ENCODE measurements around the gene ZNF708.

DNA sequence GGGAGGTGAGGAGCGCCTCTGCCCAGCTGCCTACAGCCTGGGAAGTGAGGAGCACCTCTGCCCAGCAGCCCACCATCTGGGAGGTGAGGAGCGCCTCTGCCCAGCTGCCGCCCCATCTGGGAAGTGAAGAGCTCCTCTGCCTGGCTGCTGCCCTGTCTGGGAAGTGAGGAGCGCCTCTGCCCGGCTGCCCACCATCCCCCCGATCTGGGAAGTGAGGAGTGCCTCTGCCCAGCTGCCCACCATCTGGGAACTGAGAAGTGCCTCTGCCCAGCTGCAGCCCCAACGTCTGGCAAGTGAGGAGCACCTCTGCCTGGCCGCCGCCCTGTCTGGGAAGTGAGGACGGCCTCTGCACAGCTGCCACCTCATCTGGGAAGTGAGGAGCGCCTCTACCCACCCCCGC lies 64.3 kb downstream of the ZNF708 start:
- no peak for TF ChIP-seq NR3C1 (CRISPR knock-in tag; conservative IDR thresholded peaks at IDR 0.05; ENCODE audit: low read depth)
- TF ChIP-seq, protein P1, sequence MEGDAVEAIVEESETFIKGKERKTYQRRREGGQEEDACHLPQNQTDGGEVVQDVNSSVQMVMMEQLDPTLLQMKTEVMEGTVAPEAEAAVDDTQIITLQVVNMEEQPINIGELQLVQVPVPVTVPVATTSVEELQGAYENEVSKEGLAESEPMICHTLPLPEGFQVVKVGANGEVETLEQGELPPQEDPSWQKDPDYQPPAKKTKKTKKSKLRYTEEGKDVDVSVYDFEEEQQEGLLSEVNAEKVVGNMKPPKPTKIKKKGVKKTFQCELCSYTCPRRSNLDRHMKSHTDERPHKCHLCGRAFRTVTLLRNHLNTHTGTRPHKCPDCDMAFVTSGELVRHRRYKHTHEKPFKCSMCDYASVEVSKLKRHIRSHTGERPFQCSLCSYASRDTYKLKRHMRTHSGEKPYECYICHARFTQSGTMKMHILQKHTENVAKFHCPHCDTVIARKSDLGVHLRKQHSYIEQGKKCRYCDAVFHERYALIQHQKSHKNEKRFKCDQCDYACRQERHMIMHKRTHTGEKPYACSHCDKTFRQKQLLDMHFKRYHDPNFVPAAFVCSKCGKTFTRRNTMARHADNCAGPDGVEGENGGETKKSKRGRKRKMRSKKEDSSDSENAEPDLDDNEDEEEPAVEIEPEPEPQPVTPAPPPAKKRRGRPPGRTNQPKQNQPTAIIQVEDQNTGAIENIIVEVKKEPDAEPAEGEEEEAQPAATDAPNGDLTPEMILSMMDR (IDR thresholded peaks at IDR 0.05), result no peak
- TF ChIP-seq, protein P2, sequence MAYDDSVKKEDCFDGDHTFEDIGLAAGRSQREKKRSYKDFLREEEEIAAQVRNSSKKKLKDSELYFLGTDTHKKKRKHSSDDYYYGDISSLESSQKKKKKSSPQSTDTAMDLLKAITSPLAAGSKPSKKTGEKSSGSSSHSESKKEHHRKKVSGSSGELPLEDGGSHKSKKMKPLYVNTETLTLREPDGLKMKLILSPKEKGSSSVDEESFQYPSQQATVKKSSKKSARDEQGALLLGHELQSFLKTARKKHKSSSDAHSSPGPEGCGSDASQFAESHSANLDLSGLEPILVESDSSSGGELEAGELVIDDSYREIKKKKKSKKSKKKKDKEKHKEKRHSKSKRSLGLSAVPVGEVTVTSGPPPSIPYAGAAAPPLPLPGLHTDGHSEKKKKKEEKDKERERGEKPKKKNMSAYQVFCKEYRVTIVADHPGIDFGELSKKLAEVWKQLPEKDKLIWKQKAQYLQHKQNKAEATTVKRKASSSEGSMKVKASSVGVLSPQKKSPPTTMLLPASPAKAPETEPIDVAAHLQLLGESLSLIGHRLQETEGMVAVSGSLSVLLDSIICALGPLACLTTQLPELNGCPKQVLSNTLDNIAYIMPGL (CRISPR knock-in tag; IDR thresholded peaks at IDR 0.05), result no peak
- TF ChIP-seq SP1 (CRISPR knock-in tag; conservative IDR thresholded peaks at IDR 0.05), result no peak
- TF ChIP-seq ZNF396 (CRISPR knock-in tag; IDR thresholded peaks at IDR 0.05; ENCODE audit: borderline replicate concordance), result no peak
- TF ChIP-seq ESRRA (CRISPR knock-in tag; IDR thresholded peaks at IDR 0.05; ENCODE audit: borderline replicate concordance), result no peak
- no peak for TF ChIP-seq JUN (CRISPR knock-in tag; IDR thresholded peaks at IDR 0.05)
- TF ChIP-seq, protein P3, sequence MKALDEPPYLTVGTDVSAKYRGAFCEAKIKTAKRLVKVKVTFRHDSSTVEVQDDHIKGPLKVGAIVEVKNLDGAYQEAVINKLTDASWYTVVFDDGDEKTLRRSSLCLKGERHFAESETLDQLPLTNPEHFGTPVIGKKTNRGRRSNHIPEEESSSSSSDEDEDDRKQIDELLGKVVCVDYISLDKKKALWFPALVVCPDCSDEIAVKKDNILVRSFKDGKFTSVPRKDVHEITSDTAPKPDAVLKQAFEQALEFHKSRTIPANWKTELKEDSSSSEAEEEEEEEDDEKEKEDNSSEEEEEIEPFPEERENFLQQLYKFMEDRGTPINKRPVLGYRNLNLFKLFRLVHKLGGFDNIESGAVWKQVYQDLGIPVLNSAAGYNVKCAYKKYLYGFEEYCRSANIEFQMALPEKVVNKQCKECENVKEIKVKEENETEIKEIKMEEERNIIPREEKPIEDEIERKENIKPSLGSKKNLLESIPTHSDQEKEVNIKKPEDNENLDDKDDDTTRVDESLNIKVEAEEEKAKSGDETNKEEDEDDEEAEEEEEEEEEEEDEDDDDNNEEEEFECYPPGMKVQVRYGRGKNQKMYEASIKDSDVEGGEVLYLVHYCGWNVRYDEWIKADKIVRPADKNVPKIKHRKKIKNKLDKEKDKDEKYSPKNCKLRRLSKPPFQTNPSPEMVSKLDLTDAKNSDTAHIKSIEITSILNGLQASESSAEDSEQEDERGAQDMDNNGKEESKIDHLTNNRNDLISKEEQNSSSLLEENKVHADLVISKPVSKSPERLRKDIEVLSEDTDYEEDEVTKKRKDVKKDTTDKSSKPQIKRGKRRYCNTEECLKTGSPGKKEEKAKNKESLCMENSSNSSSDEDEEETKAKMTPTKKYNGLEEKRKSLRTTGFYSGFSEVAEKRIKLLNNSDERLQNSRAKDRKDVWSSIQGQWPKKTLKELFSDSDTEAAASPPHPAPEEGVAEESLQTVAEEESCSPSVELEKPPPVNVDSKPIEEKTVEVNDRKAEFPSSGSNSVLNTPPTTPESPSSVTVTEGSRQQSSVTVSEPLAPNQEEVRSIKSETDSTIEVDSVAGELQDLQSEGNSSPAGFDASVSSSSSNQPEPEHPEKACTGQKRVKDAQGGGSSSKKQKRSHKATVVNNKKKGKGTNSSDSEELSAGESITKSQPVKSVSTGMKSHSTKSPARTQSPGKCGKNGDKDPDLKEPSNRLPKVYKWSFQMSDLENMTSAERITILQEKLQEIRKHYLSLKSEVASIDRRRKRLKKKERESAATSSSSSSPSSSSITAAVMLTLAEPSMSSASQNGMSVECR (CRISPR knock-in tag; IDR thresholded peaks at IDR 0.05; ENCODE audit: borderline replicate concordance), result no peak
- no peak for TF ChIP-seq FOXK1 (CRISPR knock-in tag; IDR thresholded peaks at IDR 0.05)
- TF ChIP-seq RELA (CRISPR knock-in tag; IDR thresholded peaks at IDR 0.05; ENCODE audit: borderline replicate concordance), result no peak
- TF ChIP-seq NR2C2 (CRISPR knock-in tag; IDR thresholded peaks at IDR 0.05), result no peak
- TF ChIP-seq, protein P4, sequence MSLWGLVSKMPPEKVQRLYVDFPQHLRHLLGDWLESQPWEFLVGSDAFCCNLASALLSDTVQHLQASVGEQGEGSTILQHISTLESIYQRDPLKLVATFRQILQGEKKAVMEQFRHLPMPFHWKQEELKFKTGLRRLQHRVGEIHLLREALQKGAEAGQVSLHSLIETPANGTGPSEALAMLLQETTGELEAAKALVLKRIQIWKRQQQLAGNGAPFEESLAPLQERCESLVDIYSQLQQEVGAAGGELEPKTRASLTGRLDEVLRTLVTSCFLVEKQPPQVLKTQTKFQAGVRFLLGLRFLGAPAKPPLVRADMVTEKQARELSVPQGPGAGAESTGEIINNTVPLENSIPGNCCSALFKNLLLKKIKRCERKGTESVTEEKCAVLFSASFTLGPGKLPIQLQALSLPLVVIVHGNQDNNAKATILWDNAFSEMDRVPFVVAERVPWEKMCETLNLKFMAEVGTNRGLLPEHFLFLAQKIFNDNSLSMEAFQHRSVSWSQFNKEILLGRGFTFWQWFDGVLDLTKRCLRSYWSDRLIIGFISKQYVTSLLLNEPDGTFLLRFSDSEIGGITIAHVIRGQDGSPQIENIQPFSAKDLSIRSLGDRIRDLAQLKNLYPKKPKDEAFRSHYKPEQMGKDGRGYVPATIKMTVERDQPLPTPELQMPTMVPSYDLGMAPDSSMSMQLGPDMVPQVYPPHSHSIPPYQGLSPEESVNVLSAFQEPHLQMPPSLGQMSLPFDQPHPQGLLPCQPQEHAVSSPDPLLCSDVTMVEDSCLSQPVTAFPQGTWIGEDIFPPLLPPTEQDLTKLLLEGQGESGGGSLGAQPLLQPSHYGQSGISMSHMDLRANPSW (CRISPR knock-in tag; conservative IDR thresholded peaks at IDR 0.05; ENCODE audit: low read depth), result no peak
- TF ChIP-seq, protein P5, sequence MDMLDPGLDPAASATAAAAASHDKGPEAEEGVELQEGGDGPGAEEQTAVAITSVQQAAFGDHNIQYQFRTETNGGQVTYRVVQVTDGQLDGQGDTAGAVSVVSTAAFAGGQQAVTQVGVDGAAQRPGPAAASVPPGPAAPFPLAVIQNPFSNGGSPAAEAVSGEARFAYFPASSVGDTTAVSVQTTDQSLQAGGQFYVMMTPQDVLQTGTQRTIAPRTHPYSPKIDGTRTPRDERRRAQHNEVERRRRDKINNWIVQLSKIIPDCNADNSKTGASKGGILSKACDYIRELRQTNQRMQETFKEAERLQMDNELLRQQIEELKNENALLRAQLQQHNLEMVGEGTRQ (CRISPR knock-in tag; IDR thresholded peaks at IDR 0.05), result no peak
- no peak for TF ChIP-seq SMAD3 (CRISPR knock-in tag; IDR thresholded peaks at IDR 0.05; ENCODE audit: borderline replicate concordance)

Data from WTC11 (cell line).